Gastrocnemius medialis (tissue), 4 donors: Measurements from ENCODE around the gene TEN1. TPM values are rescaled to one million over a fixed set of nuclear protein-coding genes. Genes with fewer than 3 reads are reported as not detected.

Experiments used
- ATAC-seq, 2 donors: fragments of 150-250 bp; one replicate each; pipeline ENCODE4 v1.9.1; 2016
- DNase-seq, 2 donors: peaks; one replicate each; pipeline ENCODE4 v3.0.0-alpha.2; 2019
- H3K27ac ChIP-seq, 4 donors: fragments of 200-600 bp; sonication (generic); 1 replicate in 1 of 4; 2 replicates in 3 of 4; pipeline ENCODE4 v1.5.1; 2016 to 2018; ENCODE audit warnings: mild to moderate bottlenecking in 2 of 4, moderate library complexity in 1 of 4
- H3K27me3 ChIP-seq, 3 donors: fragments of 200-600 bp; sonication (generic) in 2 of 3; 1 replicate in 1 of 3; 2 replicates in 2 of 3; pipeline versions ENCODE4 v1.5.1 to v1.6.0; 2016 to 2019; ENCODE audit warnings: mild to moderate bottlenecking in 1 of 3, moderate library complexity in 1 of 3
- H3K36me3 ChIP-seq, 2 donors: fragments of 200-600 bp; sonication (generic) in 1 of 2; one replicate each; pipeline ENCODE4 v1.5.1; 2017 to 2018
- H3K4me1 ChIP-seq, 2 donors: fragments of 200-600 bp; sonication (generic) in 1 of 2; one replicate each; pipeline ENCODE4 v1.5.1; 2016 to 2017; ENCODE audit warnings: mild to moderate bottlenecking in 2 of 2
- H3K4me3 ChIP-seq, 4 donors: fragments of 200-600 bp; sonication (generic) in 3 of 4; 1 replicate in 1 of 4; 2 replicates in 3 of 4; pipeline ENCODE4 v1.5.1; 2016 to 2019; ENCODE audit warnings: mild to moderate bottlenecking in 2 of 4
- H3K9me3 ChIP-seq, 3 donors: fragments of 200-600 bp; sonication (generic) in 2 of 3; 1 replicate in 1 of 3; 2 replicates in 2 of 3; pipeline ENCODE4 v1.5.1; 2016 to 2019
- CTCF ChIP-seq, 5 experiments: fragments of 450-650 bp in 3 of 5; fragments of 200-600 bp in 2 of 5; sonication (generic) in 2 of 5; IDR thresholded peaks in 4 of 5; conservative IDR thresholded peaks in 1 of 5; 1 replicate in 4 of 5; 2 replicates in 1 of 5; pipeline ENCODE4 v1.5.1; 2016 to 2019; ENCODE audit warnings: antibody characterized with exemption in 5 of 5, mild to moderate bottlenecking in 3 of 5, moderate library complexity in 3 of 5
- POLR2A ChIP-seq, 2 donors: fragments of 450-650 bp; IDR thresholded peaks; one replicate each; pipeline ENCODE4 v1.6.1; 2017; ENCODE audit warnings: antibody characterized with exemption in 2 of 2, mild to moderate bottlenecking in 2 of 2, moderate library complexity in 2 of 2
- in situ Hi-C, 4 donors: fragments of 200-750 bp; cut with MboI; loops; one replicate each; pipeline versions ENCODE4 v1.15.0 to v1.8.0; 2017; ENCODE audit warnings: low sequenced_read_pairs in 4 of 4
- intact Hi-C: fragments of 100-400 bp; cut with DNase I; formaldehyde crosslinking; loops from one replicate; pipeline ENCODE4 v1.15.1; 2023; ENCODE audit warnings: low total_unique reads
- total RNA-seq, 4 donors: library from RNA; depleted of rRNA; stranded (reverse); fragments of >200 nt; gene quantifications; one replicate each; pipeline versions ENCODE4 v1.1.0 to v1.2.3, GENCODE V29; 2016

Gene TEN1
- total RNA-seq, 4 donors from 2014 or later: 4.2 to 9.2 (median 6.8) TPM

- in situ Hi-C loops: no loop called here
- no peaks in the 10 kb centered on the region for H3K9me3 ChIP-seq
- intact Hi-C loops: no loop called here
- no peak for DNase-seq
- H3K4me1 ChIP-seq: no peaks in the 10 kb centered on the region
- no peaks in the 10 kb centered on the region for H3K36me3 ChIP-seq
- H3K4me3 ChIP-seq: no peak overlapping the region
- H3K27me3 ChIP-seq: no peaks in the 10 kb centered on the region
- no peak overlapping the region for H3K27ac ChIP-seq
- TF ChIP-seq CTCF (IDR thresholded peaks at IDR 0.05 in 4 of 5, conservative IDR thresholded peaks at IDR 0.05 in 1 of 5) (no peak), POLR2A (IDR thresholded peaks at IDR 0.05) (no peak)
- ATAC-seq: no peak
Observed at GRCh38 chr17:76023900-76024237, 44.8 kb downstream of the TEN1 start.

- Histone ChIP-seq H3K36me3 (no peaks in the 10 kb centered on the region), H3K4me3 (no peak overlapping the region), H3K4me1 (no peaks in the 10 kb centered on the region), H3K27me3 (no peaks in the 10 kb centered on the region), H3K27ac (no peak overlapping the region), H3K9me3 (no peaks in the 10 kb centered on the region)
- intact Hi-C loops (no loop called here), in situ Hi-C loops (no loop called here)
- no peak for TF ChIP-seq CTCF (IDR thresholded peaks at IDR 0.05 in 4 of 5, conservative IDR thresholded peaks at IDR 0.05 in 1 of 5)
- TF ChIP-seq POLR2A (IDR thresholded peaks at IDR 0.05): no peak
- DNase-seq: no peak
- no peak for ATAC-seq
Observed at GRCh38 chr17:76024353-76024752, 45.3 kb downstream of the TEN1 start.

- Histone ChIP-seq H3K36me3 (no peaks in the 10 kb centered on the region), H3K4me1 (no peaks in the 10 kb centered on the region), H3K27me3 (no peaks in the 10 kb centered on the region), H3K4me3 (no peak overlapping the region), H3K9me3 (no peaks in the 10 kb centered on the region), H3K27ac (no peak overlapping the region)
- ATAC-seq (no peak), DNase-seq (no peak)
- TF ChIP-seq CTCF (IDR thresholded peaks at IDR 0.05 in 4 of 5, conservative IDR thresholded peaks at IDR 0.05 in 1 of 5): no peak
- TF ChIP-seq POLR2A (IDR thresholded peaks at IDR 0.05): no peak
- intact Hi-C loops: no loop called here
- in situ Hi-C loops: no loop called here
Observed at GRCh38 chr17:76025294-76025693, 46.3 kb downstream of the TEN1 start.

GRCh38 chr17:76026714-76027158 lies 47.7 kb downstream of the TEN1 start:
- TF ChIP-seq CTCF (IDR thresholded peaks at IDR 0.05 in 4 of 5, conservative IDR thresholded peaks at IDR 0.05 in 1 of 5): no peak
- TF ChIP-seq POLR2A (IDR thresholded peaks at IDR 0.05): no peak
- H3K36me3 ChIP-seq: no peaks in the 10 kb centered on the region
- in situ Hi-C loops (no loop called here), intact Hi-C loops (no loop called here)
- H3K27me3 ChIP-seq: no peaks in the 10 kb centered on the region
- no peaks in the 10 kb centered on the region for H3K9me3 ChIP-seq
- ATAC-seq: no peak
- no peak overlapping the region for H3K27ac ChIP-seq
- no peak for DNase-seq
- H3K4me3 ChIP-seq: no peak overlapping the region
- no peaks in the 10 kb centered on the region for H3K4me1 ChIP-seq

- H3K9me3 ChIP-seq: no peaks in the 10 kb centered on the region
- no peaks in the 10 kb centered on the region for H3K4me1 ChIP-seq
- DNase-seq: no peak
- intact Hi-C loops: no loop called here
- in situ Hi-C loops: no loop called here
- no peaks in the 10 kb centered on the region for H3K27me3 ChIP-seq
- H3K36me3 ChIP-seq: no peaks in the 10 kb centered on the region
- no peak within 1 kb of the TSS for H3K27ac ChIP-seq
- TF ChIP-seq CTCF (IDR thresholded peaks at IDR 0.05 in 4 of 5, conservative IDR thresholded peaks at IDR 0.05 in 1 of 5) (no peak), POLR2A (IDR thresholded peaks at IDR 0.05) (no peak)
- ATAC-seq: no peak
- no peak within 1 kb of the TSS for H3K4me3 ChIP-seq
Observed at GRCh38 chr17:76027159-76027839, 48.3 kb downstream of the TEN1 start, which contains the start of gene EVPL. EVPL (minus strand) TSS chr17:76027306; CDS start chr17:76027198, 108 bp downstream.
